Measurements from ENCODE around the gene EPB41L4B.
"Not testable (repeated sequence)": the region's sequence is repeated elsewhere in the genome, so short reads cannot be mapped to it uniquely, and the experiment has no call there.

Gene EPB41L4B

DNA sequence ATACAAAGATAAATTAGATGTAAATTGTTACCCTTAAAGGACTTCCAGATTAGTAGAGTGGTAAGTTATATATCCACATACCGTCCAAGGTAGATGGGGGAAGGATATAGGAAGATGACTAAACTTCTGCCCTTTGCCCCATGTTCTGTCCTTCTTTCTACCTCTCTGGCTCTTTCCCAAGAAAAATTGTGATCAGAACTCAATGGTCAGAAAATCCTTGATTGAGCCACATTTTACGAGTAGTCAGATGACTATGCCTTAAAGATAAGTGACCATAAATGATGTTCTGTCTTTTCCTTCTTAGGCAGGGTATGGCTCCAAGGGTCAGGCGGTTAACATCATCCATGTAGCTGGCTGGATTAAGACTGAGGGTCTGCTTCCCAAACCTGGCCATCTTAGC, 158.2 kb downstream of the EPB41L4B start:
- no peak for DNase-seq (ENCODE audit: low spot score)

DNA sequence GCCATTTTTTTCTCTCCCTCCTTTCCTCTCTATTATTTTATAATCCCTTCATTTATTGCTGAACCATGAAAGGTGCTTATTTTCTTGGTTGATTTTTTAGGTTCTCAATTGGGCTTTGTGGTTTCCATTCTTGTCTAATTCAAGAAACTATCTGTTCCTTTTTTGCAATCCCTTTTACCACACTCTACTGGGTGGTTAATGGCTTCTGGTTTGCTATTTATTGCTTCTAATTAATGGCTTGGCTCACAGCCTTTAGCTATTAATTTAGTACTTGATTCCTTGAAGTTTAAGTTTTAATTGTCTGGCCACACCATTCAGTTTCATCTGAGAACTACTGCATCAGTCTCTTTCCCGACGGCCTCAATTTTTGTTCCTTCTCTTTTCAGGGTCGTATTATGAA, 159.4 kb downstream of the EPB41L4B start:
- DNase-seq (ENCODE audit: low spot score) = no peak

GRCh38 chr9:109159583-109159982, 161.3 kb downstream of the EPB41L4B start:
- no peak for DNase-seq (ENCODE audit: low spot score)

- no peak for DNase-seq (ENCODE audit: low spot score)
Observed at GRCh38 chr9:109158651-109159050, 162.2 kb downstream of the EPB41L4B start.

DNA sequence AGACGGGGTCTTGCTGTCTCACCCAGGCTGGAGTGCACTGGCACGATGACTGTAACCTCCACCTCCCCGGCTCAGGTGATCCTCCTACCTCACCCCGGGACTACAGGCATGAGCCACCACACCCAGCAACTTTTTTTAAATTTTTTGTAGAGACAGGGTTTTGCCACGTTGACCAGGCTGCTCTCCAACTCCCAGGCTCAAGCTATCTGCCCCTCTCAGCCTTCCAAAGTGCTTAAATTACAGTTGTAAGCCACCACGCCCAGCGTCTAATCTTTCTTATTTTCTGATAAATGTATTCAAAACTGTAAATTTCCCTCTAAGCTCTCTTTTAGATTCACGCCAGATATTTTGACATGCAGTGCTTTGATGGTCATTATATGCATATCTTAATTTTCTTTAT, 164.2 kb downstream of the EPB41L4B start:
- peak; percentile 57 for DNase-seq (ENCODE audit: low spot score)

GRCh38 chr9:109150925-109151545, 169.8 kb downstream of the EPB41L4B start:
- DNase-seq (ENCODE audit: low spot score) = no peak

- no peak for DNase-seq (ENCODE audit: low spot score)
Observed at GRCh38 chr9:109149722-109150121, 171.1 kb downstream of the EPB41L4B start.

DNA sequence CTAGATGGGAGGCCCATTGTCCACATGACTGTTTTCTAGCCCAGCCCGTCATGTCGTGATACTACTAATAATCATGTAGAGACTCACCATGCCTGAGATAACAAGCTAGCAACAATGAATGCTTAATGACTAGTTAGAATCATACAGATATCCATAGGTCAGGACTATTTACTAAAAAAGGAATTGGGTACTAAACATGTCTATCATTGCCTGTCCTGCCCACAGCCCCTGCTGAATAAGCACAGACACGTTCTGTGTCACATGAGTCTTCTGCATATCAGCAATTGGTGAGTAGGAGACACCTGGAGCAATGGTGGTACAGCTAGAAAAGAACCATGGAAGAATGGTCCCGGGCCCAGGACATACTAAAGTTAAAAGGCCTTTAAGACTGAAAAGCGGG, 171.8 kb downstream of the EPB41L4B start:
- DNase-seq (ENCODE audit: low spot score) = no peak

DNA sequence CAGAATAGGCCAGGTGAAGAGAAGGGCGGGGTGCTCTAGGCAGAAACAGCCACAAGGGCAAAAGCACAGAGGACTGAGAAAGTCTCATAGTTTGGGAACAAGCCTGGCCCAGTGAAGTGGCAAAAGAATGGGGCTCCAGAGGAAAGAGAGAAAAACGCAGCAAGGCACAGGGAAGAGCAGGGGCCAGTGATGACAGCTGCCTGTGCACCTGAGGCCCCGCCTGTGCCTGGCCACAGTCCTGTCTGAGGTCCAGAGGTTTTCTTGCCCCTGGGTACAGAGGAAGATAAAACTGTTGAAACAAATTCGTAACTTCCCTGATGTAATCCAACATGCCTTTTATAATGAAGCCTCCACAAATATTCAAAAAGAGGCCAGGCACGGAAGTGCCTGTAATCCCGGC, 175.8 kb downstream of the EPB41L4B start:
- no peak for DNase-seq (ENCODE audit: low spot score)

GRCh38 chr9:109143881-109144562, 176.8 kb downstream of the EPB41L4B start:
- peak; percentile 50 for DNase-seq (ENCODE audit: low spot score)

- DNase-seq (ENCODE audit: low spot score) = no peak
Observed at GRCh38 chr9:109141375-109141774, 179.5 kb downstream of the EPB41L4B start.

DNA sequence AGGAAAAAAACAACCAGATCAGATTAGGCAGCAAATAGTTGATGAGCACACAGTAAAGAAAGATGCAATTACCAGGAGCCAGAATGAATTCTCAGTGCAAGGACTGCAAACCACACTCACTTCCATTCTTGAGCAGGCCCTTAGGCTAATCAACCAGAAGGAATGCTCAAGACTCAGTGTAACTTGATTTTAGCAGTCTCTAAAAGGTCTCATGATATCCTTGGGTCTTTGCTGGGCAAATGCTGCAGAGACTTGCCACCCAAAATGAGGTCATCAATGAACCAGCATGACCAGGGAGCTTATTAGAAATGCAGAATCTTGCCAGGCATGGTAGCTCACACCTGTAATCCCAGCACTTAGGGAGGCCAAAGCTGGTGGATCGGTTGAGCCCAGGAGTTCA, 181.0 kb downstream of the EPB41L4B start:
- DNase-seq (ENCODE audit: low spot score) = no peak

DNA sequence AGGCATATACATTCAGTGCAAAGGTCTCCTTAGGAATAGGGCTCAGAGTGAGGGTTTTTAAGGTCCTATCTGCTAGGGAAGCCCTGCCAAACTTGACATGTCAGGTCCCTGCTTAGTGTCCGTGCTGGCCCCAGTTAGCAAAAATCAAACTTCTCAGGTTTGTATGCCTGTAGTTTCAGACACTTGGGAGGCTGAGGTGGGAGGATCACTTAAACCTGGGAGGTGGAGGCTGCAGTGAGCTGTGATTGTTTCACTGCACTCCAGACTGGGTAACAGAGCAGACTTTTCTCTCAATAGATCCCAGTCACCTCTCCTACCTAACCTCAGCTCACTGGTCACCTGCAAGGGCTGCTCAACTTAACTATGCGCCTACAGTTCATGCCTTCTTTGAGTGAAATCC, 182.4 kb downstream of the EPB41L4B start:
- no peak for DNase-seq (ENCODE audit: low spot score)

DNA sequence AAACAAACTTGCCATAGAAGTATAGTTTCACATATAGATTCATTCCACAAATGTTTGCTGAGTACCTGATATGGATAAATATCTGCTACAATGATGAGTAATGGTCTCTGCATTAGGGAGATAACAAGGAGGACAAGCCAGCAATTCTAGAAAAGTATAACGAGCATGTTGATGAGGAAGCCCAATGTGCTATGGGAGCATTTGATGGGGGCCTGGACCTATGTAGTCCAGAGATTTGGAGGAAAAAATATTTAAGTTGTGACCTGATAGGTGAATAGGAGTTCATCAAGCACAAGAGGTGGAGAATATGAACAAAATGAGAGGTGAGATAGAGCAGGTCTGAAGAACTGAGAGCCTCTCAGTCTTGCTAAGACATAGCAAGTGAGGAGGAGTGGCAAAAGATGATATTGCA, 186.7 kb downstream of the EPB41L4B start:
- peak; percentile 77 for DNase-seq (ENCODE audit: low spot score)

GRCh38 chr9:109133533-109133932, 187.3 kb downstream of the EPB41L4B start:
- no peak for DNase-seq (ENCODE audit: low spot score)

GRCh38 chr9:109132567-109133021, 188.3 kb downstream of the EPB41L4B start:
- DNase-seq (ENCODE audit: low spot score) = no peak

GRCh38 chr9:109129470-109130197, 191.2 kb downstream of the EPB41L4B start:
- DNase-seq (ENCODE audit: low spot score) = no peak

DNA sequence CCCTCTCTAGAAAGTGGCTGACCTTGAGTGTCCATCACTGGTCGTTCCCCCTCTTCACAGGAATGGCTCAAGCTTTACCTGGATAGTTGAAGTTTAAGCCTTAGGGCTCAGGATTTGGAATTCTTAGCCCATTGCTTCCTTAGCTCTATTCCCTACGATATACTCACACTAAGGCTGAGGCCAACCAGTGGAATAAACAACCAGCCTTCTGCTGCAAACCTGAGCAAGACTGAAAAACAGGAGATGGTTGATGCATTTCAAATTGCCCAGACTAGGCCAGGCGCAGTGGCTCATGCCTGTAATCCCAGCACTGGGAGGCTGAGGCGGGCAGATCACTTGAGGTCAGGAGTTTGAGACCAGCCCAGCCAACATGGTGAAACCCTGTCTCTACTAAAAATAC, 194.2 kb downstream of the EPB41L4B start:
- DNase-seq (ENCODE audit: low spot score) = not testable (repeated sequence)

DNA sequence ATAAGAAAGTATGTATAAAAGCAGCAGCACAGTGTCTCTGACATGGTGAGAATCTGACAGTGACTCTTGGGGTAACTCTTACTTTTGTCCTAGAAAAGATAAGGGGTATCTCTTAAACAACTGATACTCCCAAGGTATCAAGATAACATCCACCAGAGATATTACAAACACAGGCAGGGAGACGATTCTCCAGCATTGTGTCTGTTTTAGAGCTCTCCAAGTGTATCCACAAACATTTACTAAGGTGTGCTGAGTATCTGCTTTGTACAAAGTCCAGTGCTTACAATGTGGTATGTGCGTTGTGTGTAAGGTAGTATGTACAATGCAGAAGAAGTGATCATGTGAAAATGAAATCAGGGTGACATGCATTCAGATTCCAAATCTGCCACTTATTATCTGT, 196.7 kb downstream of the EPB41L4B start:
- no peak for DNase-seq (ENCODE audit: low spot score)

DNA sequence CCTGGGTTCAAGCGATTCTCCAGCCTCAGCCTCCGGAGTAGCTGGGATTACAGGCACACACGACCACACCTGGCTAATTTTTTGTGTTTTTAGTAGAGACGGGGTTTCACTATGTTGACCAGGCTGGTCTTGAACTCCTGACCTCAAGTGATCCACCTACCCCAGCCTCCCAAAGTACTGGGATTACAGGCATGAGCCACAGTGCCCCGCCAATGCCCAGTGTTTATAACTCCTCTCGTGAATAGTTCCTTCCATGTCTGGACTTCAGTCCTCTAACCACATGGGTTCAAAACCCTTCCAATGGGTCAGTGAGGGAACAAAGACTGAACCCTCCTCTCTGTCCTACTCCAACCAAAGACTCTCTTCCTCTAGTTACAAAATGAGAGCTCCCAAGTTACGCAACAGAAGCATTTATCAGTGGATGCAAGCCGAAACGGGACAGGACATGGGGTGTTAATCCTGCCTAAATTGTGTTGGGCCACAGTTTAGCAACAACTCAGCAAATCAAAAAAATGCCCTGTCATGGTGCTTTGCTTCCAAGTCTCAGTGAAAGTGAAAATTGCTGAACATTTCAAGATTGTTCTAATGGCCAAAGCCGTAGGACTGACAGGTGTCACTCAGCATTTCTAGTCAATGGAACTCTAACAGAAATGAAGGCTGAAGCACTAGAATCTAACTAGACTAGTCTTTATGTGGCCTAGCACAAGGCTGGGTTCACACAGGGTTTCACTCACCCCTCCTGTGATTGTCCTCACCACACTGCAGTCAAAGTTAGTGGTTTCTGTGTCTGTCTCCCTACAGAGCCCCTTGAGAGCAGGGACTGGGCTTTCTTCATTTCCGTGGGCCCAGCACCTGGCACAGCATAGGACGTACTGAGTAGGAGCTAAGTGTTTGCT, 197.9 kb downstream of the EPB41L4B start:
- peak; percentile 89 for DNase-seq (ENCODE audit: low spot score)
